ENCODE results near the gene PCDH12. TPM values are rescaled to one million over a fixed set of nuclear protein-coding genes. Genes with fewer than 3 reads are reported as not detected.

The PCDH12 gene
- total RNA-seq, 1 experiment from 2014 or later: 0.75 TPM

DNA sequence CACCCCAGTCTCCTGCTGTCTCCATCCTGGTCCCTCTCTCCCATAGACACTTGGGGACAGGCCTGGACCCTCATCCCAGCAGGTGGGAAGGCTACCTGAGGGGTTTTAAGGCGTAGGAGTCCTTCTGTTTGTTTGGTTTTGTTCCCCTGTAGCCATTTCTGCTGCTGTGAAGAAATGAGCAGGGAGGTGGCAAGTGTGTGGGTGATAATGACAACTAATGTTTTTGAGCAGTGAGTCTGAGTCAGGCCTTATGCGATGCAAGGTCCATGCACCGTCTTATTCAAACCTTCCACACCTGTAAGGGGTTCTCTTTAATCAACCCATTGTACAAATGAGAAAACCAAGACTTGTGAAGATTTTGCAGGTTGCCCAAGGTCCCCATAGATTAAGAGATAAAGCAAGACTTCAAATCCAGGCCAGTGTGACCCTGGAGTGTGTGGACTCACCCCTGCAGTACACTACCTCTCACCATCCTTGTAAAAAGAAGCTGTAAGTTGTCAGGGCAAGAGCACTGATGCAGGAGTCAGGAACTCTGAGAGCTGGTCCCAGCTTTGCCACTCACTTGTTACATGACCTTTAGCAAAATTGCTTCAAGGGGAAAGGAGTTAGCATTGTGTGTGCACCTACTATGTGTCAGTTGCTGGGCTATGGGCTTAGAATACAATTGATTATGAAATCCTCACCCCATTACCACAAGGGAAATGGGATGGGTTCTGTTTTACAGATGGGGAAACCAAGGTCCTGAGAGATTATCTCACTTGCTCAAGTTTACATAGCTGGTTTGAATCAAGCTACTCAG is 7.6 kb downstream of the PCDH12 start:
- no TSS peak for BruUV-seq (replicated peaks)
- Histone ChIP-seq H3K27ac (ENCODE audit: low read depth, low read length, poor library complexity, severe bottlenecking) (no peak overlapping the region), H3K4me1 (ENCODE audit: insufficient read depth, low read length, poor library complexity, severe bottlenecking) (no peaks in the 10 kb centered on the region), H3K4me3 (ENCODE audit: low read depth, low read length, poor library complexity, severe bottlenecking) (no peak overlapping the region), H3K27me3 (replicated peaks; ENCODE audit: insufficient read depth, low read depth, low read length, poor library complexity) (no peaks in the 10 kb centered on the region), H3K9me3 (ENCODE audit: low read depth, low read length, poor library complexity, severe bottlenecking) (no peaks in the 10 kb centered on the region), H3K36me3 (ENCODE audit: insufficient read depth, low read length, poor library complexity, severe bottlenecking) (no peaks in the 10 kb centered on the region)
- ChIA-PET CTCF (no interaction called here), POLR2A (ENCODE audit: low non-redundant PET) (no interaction called here)
- intact Hi-C loops (cut with micrococcal nuclease; ENCODE audit: unreplicated experiment): no loop called here
- DNase-seq (ENCODE audit: low spot score): no peak
- no peak for TF ChIP-seq EZH2 (IDR thresholded peaks at IDR 0.05; ENCODE audit: borderline replicate concordance, low read depth, low read length, poor library complexity, severe bottlenecking)
- TF ChIP-seq, protein P1, sequence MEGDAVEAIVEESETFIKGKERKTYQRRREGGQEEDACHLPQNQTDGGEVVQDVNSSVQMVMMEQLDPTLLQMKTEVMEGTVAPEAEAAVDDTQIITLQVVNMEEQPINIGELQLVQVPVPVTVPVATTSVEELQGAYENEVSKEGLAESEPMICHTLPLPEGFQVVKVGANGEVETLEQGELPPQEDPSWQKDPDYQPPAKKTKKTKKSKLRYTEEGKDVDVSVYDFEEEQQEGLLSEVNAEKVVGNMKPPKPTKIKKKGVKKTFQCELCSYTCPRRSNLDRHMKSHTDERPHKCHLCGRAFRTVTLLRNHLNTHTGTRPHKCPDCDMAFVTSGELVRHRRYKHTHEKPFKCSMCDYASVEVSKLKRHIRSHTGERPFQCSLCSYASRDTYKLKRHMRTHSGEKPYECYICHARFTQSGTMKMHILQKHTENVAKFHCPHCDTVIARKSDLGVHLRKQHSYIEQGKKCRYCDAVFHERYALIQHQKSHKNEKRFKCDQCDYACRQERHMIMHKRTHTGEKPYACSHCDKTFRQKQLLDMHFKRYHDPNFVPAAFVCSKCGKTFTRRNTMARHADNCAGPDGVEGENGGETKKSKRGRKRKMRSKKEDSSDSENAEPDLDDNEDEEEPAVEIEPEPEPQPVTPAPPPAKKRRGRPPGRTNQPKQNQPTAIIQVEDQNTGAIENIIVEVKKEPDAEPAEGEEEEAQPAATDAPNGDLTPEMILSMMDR (conservative IDR thresholded peaks at IDR 0.05; ENCODE audit: low read depth, low read length): no peak

DNA sequence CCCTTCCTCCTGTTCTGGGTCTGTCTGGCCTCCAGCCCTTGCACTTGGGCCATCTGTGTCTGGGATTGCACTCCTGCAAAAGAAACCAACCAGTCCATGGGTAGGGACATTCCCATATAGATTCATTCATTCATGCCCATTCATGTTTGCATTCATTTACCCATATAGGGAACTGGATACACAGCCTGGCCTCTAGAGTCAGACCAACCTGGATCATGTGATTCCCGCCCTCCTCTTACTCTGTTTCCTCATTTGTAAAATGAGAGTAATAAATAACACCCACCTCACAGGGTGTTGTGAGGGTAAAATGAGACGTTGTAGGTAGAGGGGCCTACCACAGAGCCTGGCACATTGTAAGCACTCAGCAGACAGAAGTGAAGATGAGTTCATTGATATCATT is 8.5 kb downstream of the PCDH12 start:
- Histone ChIP-seq H3K4me3 (ENCODE audit: low read depth, low read length, poor library complexity, severe bottlenecking) (no peak overlapping the region), H3K27ac (ENCODE audit: low read depth, low read length, poor library complexity, severe bottlenecking) (no peak overlapping the region), H3K9me3 (ENCODE audit: low read depth, low read length, poor library complexity, severe bottlenecking) (no peaks in the 10 kb centered on the region), H3K36me3 (ENCODE audit: insufficient read depth, low read length, poor library complexity, severe bottlenecking) (no peaks in the 10 kb centered on the region), H3K4me1 (ENCODE audit: insufficient read depth, low read length, poor library complexity, severe bottlenecking) (no peaks in the 10 kb centered on the region), H3K27me3 (replicated peaks; ENCODE audit: insufficient read depth, low read depth, low read length, poor library complexity) (no peaks in the 10 kb centered on the region)
- no peak for DNase-seq (ENCODE audit: low spot score)
- no TSS peak for BruUV-seq (replicated peaks)
- intact Hi-C loops (cut with micrococcal nuclease; ENCODE audit: unreplicated experiment): no loop called here
- TF ChIP-seq EZH2 (IDR thresholded peaks at IDR 0.05; ENCODE audit: borderline replicate concordance, low read depth, low read length, poor library complexity, severe bottlenecking): no peak
- TF ChIP-seq, protein P1 (conservative IDR thresholded peaks at IDR 0.05; ENCODE audit: low read depth, low read length): no peak
- POLR2A ChIA-PET (ENCODE audit: low non-redundant PET): no interaction called here
- CTCF ChIA-PET: no interaction called here

DNA sequence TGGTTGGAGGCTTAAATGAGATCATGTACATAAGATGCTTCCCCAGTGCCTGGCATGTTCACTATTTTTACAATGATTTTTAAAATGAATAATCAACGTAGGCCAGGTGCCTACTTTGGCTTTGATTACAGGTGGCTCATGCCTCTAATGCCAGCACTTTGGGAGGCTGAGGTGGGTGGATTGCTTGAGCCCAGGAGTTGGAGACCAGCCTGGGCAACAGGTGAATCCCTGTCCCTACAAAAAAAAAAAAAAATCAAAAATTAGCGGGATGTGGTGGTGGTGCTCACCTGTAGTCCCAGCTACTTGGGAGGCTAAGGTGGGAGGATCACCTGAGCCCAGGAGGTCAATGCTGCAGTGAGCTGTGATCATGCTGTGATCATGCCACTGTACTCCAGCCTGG is 9.2 kb downstream of the PCDH12 start:
- Histone ChIP-seq H3K4me1 (ENCODE audit: insufficient read depth, low read length, poor library complexity, severe bottlenecking) (no peaks in the 10 kb centered on the region), H3K36me3 (ENCODE audit: insufficient read depth, low read length, poor library complexity, severe bottlenecking) (no peaks in the 10 kb centered on the region), H3K4me3 (ENCODE audit: low read depth, low read length, poor library complexity, severe bottlenecking) (no peak overlapping the region), H3K9me3 (ENCODE audit: low read depth, low read length, poor library complexity, severe bottlenecking) (no peaks in the 10 kb centered on the region), H3K27me3 (replicated peaks; ENCODE audit: insufficient read depth, low read depth, low read length, poor library complexity) (no peaks in the 10 kb centered on the region), H3K27ac (ENCODE audit: low read depth, low read length, poor library complexity, severe bottlenecking) (no peak overlapping the region)
- intact Hi-C loops (cut with micrococcal nuclease; ENCODE audit: unreplicated experiment): no loop called here
- POLR2A ChIA-PET (ENCODE audit: low non-redundant PET): no interaction called here
- no peak for DNase-seq (ENCODE audit: low spot score)
- BruUV-seq (replicated peaks): no TSS peak
- TF ChIP-seq EZH2 (IDR thresholded peaks at IDR 0.05; ENCODE audit: borderline replicate concordance, low read depth, low read length, poor library complexity, severe bottlenecking): no peak
- TF ChIP-seq, protein P1 (conservative IDR thresholded peaks at IDR 0.05; ENCODE audit: low read depth, low read length): no peak
- CTCF ChIA-PET: no interaction called here

Measured in A673 (cell line).